ENCODE data around the gene BEAN1. TPM values are rescaled to one million over a fixed set of nuclear protein-coding genes. Genes with fewer than 3 reads are reported as not detected.

Gene BEAN1
- total and polyA plus RNA-seq, 2 experiments from 2014 or later = 0.07 to 0.10 TPM

- Histone ChIP-seq H3K4me1 (ENCODE audit: insufficient read depth) (no peaks in the 10 kb centered on the region; the same call in 1 of the 2 replicates), H3K36me3 (ENCODE audit: insufficient read depth) (no peaks in the 10 kb centered on the region), H4K20me1 (replicated peaks; ENCODE audit: insufficient read depth) (no peaks in the 10 kb centered on the region), H3K4me3 (no peak overlapping the region), H3K9me2 (ENCODE audit: insufficient read depth) (no peaks in the 10 kb centered on the region; the same call in 1 of the 2 replicates), H3K27ac (ENCODE audit: low read depth) (no peak overlapping the region), H3K27me3 (ENCODE audit: insufficient read depth) (peaks cover 42% of the 10 kb centered on the region), H3F3A (replicated peaks; ENCODE audit: low read depth) (no peaks in the 10 kb centered on the region), H3K4me2 (no peak overlapping the region), H3K79me2 (replicated peaks; ENCODE audit: insufficient read depth) (no peaks in the 10 kb centered on the region), H2AFZ (no peak overlapping the region)
- H3K36me3 Mint-ChIP-seq (ENCODE audit: low read depth) = no peaks in the 10 kb centered on the region
- H3K4me1 Mint-ChIP-seq = peaks cover 6% of the 10 kb centered on the region
- TF ChIP-seq EZH2phosphoT487 (IDR thresholded peaks at IDR 0.05; ENCODE audit: unreplicated experiment) (no peak), ZNF331 (CRISPR knock-in tag; IDR thresholded peaks at IDR 0.05; ENCODE audit: low read depth) (no peak), JUNB (IDR thresholded peaks at IDR 0.05; ENCODE audit: unreplicated experiment) (no peak), ETS1 (IDR thresholded peaks at IDR 0.05) (no peak), ZNF462 (CRISPR knock-in tag; IDR thresholded peaks at IDR 0.05) (no peak), STAT1 (IDR thresholded peaks at IDR 0.05; ENCODE audit: unreplicated experiment) (no peak), REST (IDR thresholded peaks at IDR 0.05; ENCODE audit: unreplicated experiment) (no peak), CREB1 (CRISPR knock-in tag; IDR thresholded peaks at IDR 0.05; ENCODE audit: low read depth) (no peak)
- ATAC-seq = no peak
- peaks cover 3% of the 10 kb centered on the region; the same call in 2 of the 3 replicates for H3K9me3 Mint-ChIP-seq
- no peak overlapping the region for H3K4me3 Mint-ChIP-seq
- peaks cover 29% of the 10 kb centered on the region for H3K27me3 Mint-ChIP-seq (ENCODE audit: insufficient read depth, low read depth, poor library complexity)
- H3K27ac Mint-ChIP-seq = no peak overlapping the region
- DNase-seq (ENCODE audit: low spot score) = no peak
These were observed 5.2 kb upstream of the BEAN1 start for GRCh38 chr16:66421891-66422290.

Data from GM23338 (cell line).